Muscle of leg (tissue), 11 donors: ENCODE data around the gene SIRT7. TPM values are rescaled to one million over a fixed set of nuclear protein-coding genes. Genes with fewer than 3 reads are reported as not detected.
A peak's percentile ranks its signal among the peaks of the same experiment; 100 is the strongest.

Experiments
- DNase-seq: peaks from one replicate; pipeline ENCODE4 v3.0.0; 2013
- H3K27ac ChIP-seq: one replicate; pipeline ENCODE4 v1.5.1; 2013; ENCODE audit warnings: mild to moderate bottlenecking, low read length, control low read depth
- H3K27me3 ChIP-seq: one replicate; pipeline ENCODE4 v1.6.1; 2013; ENCODE audit warnings: low read length; ENCODE audit not compliant: control insufficient read depth, insufficient read depth
- H3K36me3 ChIP-seq: one replicate; pipeline ENCODE4 v1.6.1; 2013; ENCODE audit warnings: low read length; ENCODE audit not compliant: control insufficient read depth, insufficient read depth
- H3K4me1 ChIP-seq: one replicate; pipeline ENCODE4 v1.6.1; 2013; ENCODE audit warnings: low read length; ENCODE audit not compliant: control insufficient read depth, insufficient read depth
- H3K4me3 ChIP-seq: one replicate; pipeline ENCODE4 v1.5.1; 2013; ENCODE audit warnings: low read length, control low read depth
- H3K9me3 ChIP-seq: replicated peaks from 2 replicates; pipeline ENCODE4 v1.6.1; 2013; ENCODE audit warnings: low read depth, low read length; ENCODE audit not compliant: control insufficient read depth
- WGBS: methylation state at CpG from one replicate; pipeline ENCODE4 v1.1.5; 2013; ENCODE audit warnings: missing lambda C conversion rate; ENCODE audit not compliant: insufficient coverage; 5-methylcytosine and 5-hydroxymethylcytosine counted together
- polyA plus RNA-seq, 8 donors: library from polyadenylated mRNA; unstranded; fragments of 120-200 nt; gene quantifications; one replicate each; pipeline versions ENCODE4 v1.2.1 to v1.2.3, GENCODE V29; 2013; ENCODE audit warnings: inconsistent platforms in 1 of 8, low replicate concordance in 1 of 8; ENCODE audit not compliant: insufficient read length in 8 of 8, insufficient read depth in 1 of 8
- total RNA-seq: library from RNA; stranded (reverse); fragments of 120-200 nt; gene quantifications from one replicate; pipeline ENCODE4 v1.2.4, GENCODE V29; 2013

The SIRT7 gene
- total and polyA plus RNA-seq, 9 donors, result 6.0 to 9.7 (median 8.3) TPM

GRCh38 chr17:81867170-81867990, 50.6 kb downstream of the SIRT7 start:
- no peaks in the 10 kb centered on the region for H3K9me3 ChIP-seq
- no peak overlapping the region for H3K4me3 ChIP-seq
- H3K36me3 ChIP-seq, result peaks cover 64% of the 10 kb centered on the region
- no peaks in the 10 kb centered on the region for H3K27me3 ChIP-seq
- DNase-seq, result peak; percentile 39
- H3K4me1 ChIP-seq, result peaks cover 61% of the 10 kb centered on the region
- 45% methylated on average over 21 of the region's 23 CpGs for WGBS
- H3K27ac ChIP-seq, result peak overlapping the region; percentile 29

GRCh38 chr17:81866440-81867169, 51.4 kb downstream of the SIRT7 start:
- 72% methylated on average over 13 of the region's 18 CpGs for WGBS
- H3K27ac ChIP-seq, result no peak overlapping the region

GRCh38 chr17:81865733-81866439, 52.1 kb downstream of the SIRT7 start:
- no peak overlapping the region for H3K27ac ChIP-seq
- WGBS, result 67% methylated on average over 15 of the region's 18 CpGs
- peak; percentile 40 for DNase-seq
- peaks cover 64% of the 10 kb centered on the region for H3K36me3 ChIP-seq
- H3K4me1 ChIP-seq, result peaks cover 66% of the 10 kb centered on the region
- no peaks in the 10 kb centered on the region for H3K9me3 ChIP-seq
- no peaks in the 10 kb centered on the region for H3K27me3 ChIP-seq
- no peak overlapping the region for H3K4me3 ChIP-seq

More at GRCh38 chr17:81866440-81867169, 51.4 kb downstream of the SIRT7 start:
- H3K9me3 ChIP-seq, result no peaks in the 10 kb centered on the region
- peaks cover 63% of the 10 kb centered on the region for H3K4me1 ChIP-seq
- H3K36me3 ChIP-seq, result peaks cover 64% of the 10 kb centered on the region
- no peak overlapping the region for H3K4me3 ChIP-seq
- DNase-seq, result no peak
- H3K27me3 ChIP-seq, result no peaks in the 10 kb centered on the region

DNA sequence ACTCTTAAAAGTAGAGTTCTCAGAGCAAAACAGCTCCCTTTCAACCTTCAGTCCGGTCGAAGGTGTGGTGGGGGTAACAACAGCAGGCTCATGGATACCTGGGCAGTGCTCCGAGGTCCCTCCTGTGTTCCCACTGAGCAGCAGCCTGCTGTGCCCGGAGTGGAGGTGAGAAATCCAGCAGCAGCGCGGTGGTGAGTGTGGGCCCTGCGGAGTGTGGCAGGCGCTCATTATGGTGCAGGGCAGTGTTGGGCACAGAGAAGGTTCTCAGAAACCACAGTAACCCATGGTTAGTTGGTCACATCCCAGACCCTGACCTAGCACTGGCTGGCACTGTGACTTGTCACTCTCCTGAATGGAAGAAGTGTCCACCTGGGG, 52.6 kb downstream of the SIRT7 start:
- no peaks in the 10 kb centered on the region for H3K27me3 ChIP-seq
- no peak overlapping the region for H3K27ac ChIP-seq
- DNase-seq, result no peak
- H3K9me3 ChIP-seq, result no peaks in the 10 kb centered on the region
- no peak overlapping the region for H3K4me3 ChIP-seq
- WGBS, result 95% methylated on average over 8 of the region's 8 CpGs
- peaks cover 64% of the 10 kb centered on the region for H3K4me1 ChIP-seq
- peaks cover 64% of the 10 kb centered on the region for H3K36me3 ChIP-seq

- no peak overlapping the region for H3K4me3 ChIP-seq
- H3K27ac ChIP-seq, result no peak overlapping the region
- no peaks in the 10 kb centered on the region for H3K27me3 ChIP-seq
- H3K36me3 ChIP-seq, result peaks cover 60% of the 10 kb centered on the region
- H3K9me3 ChIP-seq, result no peaks in the 10 kb centered on the region
- 73% methylated on average over 6 of the region's 9 CpGs for WGBS
- DNase-seq, result no peak
- H3K4me1 ChIP-seq, result peaks cover 59% of the 10 kb centered on the region
These were observed 53.9 kb downstream of the SIRT7 start for GRCh38 chr17:81863833-81864768.

- whole genome bisulfite sequencing, result 76% methylated on average over 4 of the region's 6 CpGs
- Histone ChIP-seq H3K27me3 (no peaks in the 10 kb centered on the region), H3K27ac (no peak overlapping the region), H3K4me3 (no peak overlapping the region), H3K4me1 (peaks cover 59% of the 10 kb centered on the region), H3K36me3 (peaks cover 60% of the 10 kb centered on the region), H3K9me3 (no peaks in the 10 kb centered on the region)
- DNase-seq, result no peak
These were observed 54.8 kb downstream of the SIRT7 start for GRCh38 chr17:81863123-81863675.

Other genes starting within 250 kb of the SIRT7 start
- 32.9 TPM for gene ARL16, start 234.4 kb downstream of the SIRT7 start, total RNA-seq
- gene ARL16, start 234.4 kb downstream of the SIRT7 start, polyA plus RNA-seq, result 10 to 100 TPM; 25.1 to 36.8 (median 31.1) TPM
- gene HGS, start 234.2 kb downstream of the SIRT7 start, total RNA-seq, result 32.0 TPM
- gene HGS, start 234.2 kb downstream of the SIRT7 start, polyA plus RNA-seq, result 10 to 100 TPM; 41.0 to 64.8 (median 47.5) TPM
- gene MRPL12, start 214.8 kb downstream of the SIRT7 start, total RNA-seq, result 10.2 TPM
- 10 to 100 TPM; 49.7 to 65.8 (median 58.8) TPM for gene MRPL12, start 214.8 kb downstream of the SIRT7 start, polyA plus RNA-seq
- 4.3 TPM for gene SLC25A10, start 205.9 kb downstream of the SIRT7 start, total RNA-seq
- gene SLC25A10, start 205.9 kb downstream of the SIRT7 start, polyA plus RNA-seq, result 1 to 10 TPM; 3.3 to 5.3 (median 4.2) TPM
- not detected for gene GCGR, start 114.0 kb downstream of the SIRT7 start, total RNA-seq
- under 1 TPM in 4 of 8 donors, not detected in 4; 0.10 to 0.21 (median 0.18) TPM for gene GCGR, start 114.0 kb downstream of the SIRT7 start, polyA plus RNA-seq
- gene MCRIP1, start 84.9 kb downstream of the SIRT7 start, total RNA-seq, result 113 TPM
- 100 to 1,000 TPM; 123 to 147 (median 134) TPM for gene MCRIP1, start 84.9 kb downstream of the SIRT7 start, polyA plus RNA-seq
- 43.4 TPM for gene PPP1R27, start 83.1 kb downstream of the SIRT7 start, total RNA-seq
- 10 to 100 TPM; 14.6 to 57.4 (median 28.8) TPM for gene PPP1R27, start 83.1 kb downstream of the SIRT7 start, polyA plus RNA-seq
- 385 TPM for gene P4HB, start 57.6 kb downstream of the SIRT7 start, total RNA-seq
- gene P4HB, start 57.6 kb downstream of the SIRT7 start, polyA plus RNA-seq, result 100 to 1,000 TPM; 383 to 577 (median 450) TPM
- gene ARHGDIA, start 46.8 kb downstream of the SIRT7 start, total RNA-seq, result 86.0 TPM
- gene ARHGDIA, start 46.8 kb downstream of the SIRT7 start, polyA plus RNA-seq, result 100 to 1,000 TPM; 145 to 236 (median 190) TPM
- 72.6 TPM for gene ALYREF, start 26.6 kb downstream of the SIRT7 start, total RNA-seq
- gene ALYREF, start 26.6 kb downstream of the SIRT7 start, polyA plus RNA-seq, result 10 to 100 TPM; 56.0 to 80.0 (median 70.8) TPM
- gene ANAPC11, start 26.5 kb downstream of the SIRT7 start, total RNA-seq, result 113 TPM
- gene ANAPC11, start 26.5 kb downstream of the SIRT7 start, polyA plus RNA-seq, result 100 to 1,000 TPM; 104 to 140 (median 113) TPM
- gene NPB, start 15.9 kb downstream of the SIRT7 start, total RNA-seq, result 2.0 TPM
- gene NPB, start 15.9 kb downstream of the SIRT7 start, polyA plus RNA-seq, result under 1 TPM; 0.22 to 0.82 (median 0.66) TPM
- 9.0 TPM for gene PCYT2, start 6.8 kb downstream of the SIRT7 start, total RNA-seq
- 10 to 100 TPM in 6 of 8 donors, 1 to 10 TPM in 2; 9.4 to 12.6 (median 11.2) TPM for gene PCYT2, start 6.8 kb downstream of the SIRT7 start, polyA plus RNA-seq
- gene MAFG, start 9.6 kb upstream of the SIRT7 start, total RNA-seq, result 8.2 TPM
- 10 to 100 TPM; 11.7 to 18.1 (median 16.7) TPM for gene MAFG, start 9.6 kb upstream of the SIRT7 start, polyA plus RNA-seq
- gene PYCR1, start 19.1 kb upstream of the SIRT7 start, total RNA-seq, result 78.9 TPM
- gene PYCR1, start 19.1 kb upstream of the SIRT7 start, polyA plus RNA-seq, result 100 to 1,000 TPM in 2 of 8 donors, 10 to 100 TPM in 6; 58.4 to 107 (median 80.3) TPM
- gene MYADML2, start 29.1 kb upstream of the SIRT7 start, total RNA-seq, result 24.1 TPM
- gene MYADML2, start 29.1 kb upstream of the SIRT7 start, polyA plus RNA-seq, result 10 to 100 TPM; 11.3 to 23.1 (median 20.0) TPM
- 4.1 TPM for gene NOTUM, start 43.0 kb upstream of the SIRT7 start, total RNA-seq
- 1 to 10 TPM; 2.8 to 7.6 (median 3.3) TPM for gene NOTUM, start 43.0 kb upstream of the SIRT7 start, polyA plus RNA-seq
- gene ASPSCR1, start 59.5 kb upstream of the SIRT7 start, total RNA-seq, result 28.7 TPM
- 10 to 100 TPM; 22.5 to 35.9 (median 26.6) TPM for gene ASPSCR1, start 59.5 kb upstream of the SIRT7 start, polyA plus RNA-seq
- gene CENPX, start 104.7 kb upstream of the SIRT7 start, total RNA-seq, result 44.8 TPM
- 10 to 100 TPM; 33.4 to 41.0 (median 38.4) TPM for gene CENPX, start 104.7 kb upstream of the SIRT7 start, polyA plus RNA-seq
- gene LRRC45, start 105.1 kb upstream of the SIRT7 start, total RNA-seq, result 9.1 TPM
- gene LRRC45, start 105.1 kb upstream of the SIRT7 start, polyA plus RNA-seq, result 10 to 100 TPM in 4 of 8 donors, 1 to 10 TPM in 4; 8.4 to 12.3 (median 10.3) TPM
- gene RAC3, start 113.5 kb upstream of the SIRT7 start, total RNA-seq, result 11.2 TPM
- gene RAC3, start 113.5 kb upstream of the SIRT7 start, polyA plus RNA-seq, result 10 to 100 TPM in 5 of 8 donors, 1 to 10 TPM in 3; 7.2 to 15.3 (median 11.1) TPM
- gene DCXR, start 119.5 kb upstream of the SIRT7 start, total RNA-seq, result 36.0 TPM
- gene DCXR, start 119.5 kb upstream of the SIRT7 start, polyA plus RNA-seq, result 10 to 100 TPM; 30.0 to 44.6 (median 39.2) TPM
- 21.6 TPM for gene RFNG, start 133.6 kb upstream of the SIRT7 start, total RNA-seq
- 10 to 100 TPM; 25.3 to 47.1 (median 31.7) TPM for gene RFNG, start 133.6 kb upstream of the SIRT7 start, polyA plus RNA-seq
- 69.6 TPM for gene GPS1, start 133.7 kb upstream of the SIRT7 start, total RNA-seq
- 10 to 100 TPM; 68.1 to 87.7 (median 76.7) TPM for gene GPS1, start 133.7 kb upstream of the SIRT7 start, polyA plus RNA-seq
- gene DUS1L, start 147.6 kb upstream of the SIRT7 start, total RNA-seq, result 43.6 TPM
- gene DUS1L, start 147.6 kb upstream of the SIRT7 start, polyA plus RNA-seq, result 10 to 100 TPM; 52.9 to 73.5 (median 59.3) TPM
- 15.4 TPM for gene FASN, start 180.1 kb upstream of the SIRT7 start, total RNA-seq
- 10 to 100 TPM; 23.0 to 53.4 (median 34.9) TPM for gene FASN, start 180.1 kb upstream of the SIRT7 start, polyA plus RNA-seq